GM21381 (cell line): ENCODE data around the gene ATP1A2.
"Not testable (repeated sequence)": the region's sequence is repeated elsewhere in the genome, so short reads cannot be mapped to it uniquely, and the experiment has no call there.

Source experiments
- ATAC-seq: cut with Tn5 transposase; IDR thresholded peaks from one replicate; pipeline ENCODE4 v1.9.1; 2021; ENCODE audit warnings: mild to moderate bottlenecking, moderate library complexity; ENCODE audit not compliant: unreplicated experiment

The ATP1A2 gene

GRCh38 chr1:160099716-160100375 is 15.7 kb upstream of the ATP1A2 start:
- no peak for ATAC-seq

- no peak for ATAC-seq
Observed at GRCh38 chr1:160101037-160101716, 14.4 kb upstream of the ATP1A2 start.

GRCh38 chr1:160101717-160102522 is 13.6 kb upstream of the ATP1A2 start:
- no peak for ATAC-seq

DNA sequence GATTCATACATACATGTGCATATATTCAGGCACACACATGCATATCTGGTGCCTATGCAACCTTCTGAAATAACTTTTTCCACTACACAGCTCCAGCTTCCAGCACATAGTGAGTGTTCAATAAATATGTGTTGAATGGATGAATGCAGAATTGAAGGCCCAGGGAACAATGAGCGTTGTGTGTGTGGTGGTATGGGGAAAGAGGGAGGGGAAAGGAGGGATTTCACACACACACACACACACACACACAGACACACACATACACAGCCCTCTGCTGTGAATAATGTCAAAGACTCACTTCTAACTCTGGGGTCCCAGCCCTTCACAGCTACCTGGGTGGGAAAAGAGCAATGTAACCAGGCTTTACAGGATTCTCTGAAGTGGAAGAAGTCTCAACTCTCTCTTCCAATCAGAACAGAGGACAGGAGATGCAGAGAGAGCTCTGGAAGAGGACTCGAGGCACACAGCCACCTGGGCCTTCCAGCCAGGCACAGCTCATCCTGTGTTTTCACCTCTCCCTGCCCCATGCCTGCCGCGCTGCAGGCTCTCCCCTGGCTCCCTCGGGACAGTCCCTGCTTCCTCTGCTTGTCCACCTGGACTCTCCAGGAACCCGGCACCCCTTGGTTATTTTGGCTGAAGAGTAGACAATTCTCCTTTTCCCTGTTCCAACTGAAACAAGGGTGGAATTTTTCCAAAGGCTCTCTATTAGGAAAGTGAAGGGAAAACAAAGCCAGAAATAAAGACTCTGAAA is 11.7 kb upstream of the ATP1A2 start:
- no peak for ATAC-seq

DNA sequence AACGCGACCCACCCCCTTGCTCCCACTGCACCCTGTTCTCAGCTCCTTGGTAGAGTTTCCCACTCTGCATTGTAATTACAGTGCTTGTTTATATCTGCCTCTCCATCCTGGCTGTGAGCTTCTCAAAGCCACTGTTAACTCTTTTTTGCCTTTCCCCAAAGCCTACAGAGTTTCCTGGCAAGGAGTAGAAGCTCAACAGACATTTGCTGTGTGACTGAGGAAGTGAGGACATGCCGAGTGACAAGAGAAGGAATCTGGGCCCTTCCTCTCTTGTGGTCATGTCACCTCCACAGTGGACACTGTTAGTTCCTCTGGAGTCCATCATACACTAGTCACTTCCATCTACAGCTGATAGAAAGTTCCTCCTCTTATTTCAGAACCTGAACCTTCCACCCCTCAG is 11.1 kb upstream of the ATP1A2 start:
- no peak for ATAC-seq

DNA sequence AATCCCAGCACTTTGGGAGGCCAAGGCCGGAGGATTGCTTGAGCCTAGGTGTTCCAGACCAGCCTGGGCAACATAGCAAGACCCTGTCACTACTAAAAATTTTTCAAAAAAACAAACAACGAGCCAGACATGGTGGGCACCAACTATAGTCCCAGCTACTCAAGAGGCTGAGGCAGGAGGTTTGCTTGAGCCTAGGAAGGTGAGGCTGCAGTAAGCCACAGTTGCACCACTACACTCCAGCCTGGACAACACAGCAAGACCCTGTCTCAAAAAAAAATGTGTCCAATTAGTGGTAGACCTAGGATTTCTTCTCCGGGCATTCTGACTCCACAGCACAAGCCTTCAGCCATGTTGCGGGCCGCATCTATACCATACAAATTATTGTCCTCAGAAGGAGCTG is 10.4 kb upstream of the ATP1A2 start:
- ATAC-seq: no peak

- ATAC-seq: no peak
Observed at GRCh38 chr1:160107512-160107911, 8.0 kb upstream of the ATP1A2 start.

DNA sequence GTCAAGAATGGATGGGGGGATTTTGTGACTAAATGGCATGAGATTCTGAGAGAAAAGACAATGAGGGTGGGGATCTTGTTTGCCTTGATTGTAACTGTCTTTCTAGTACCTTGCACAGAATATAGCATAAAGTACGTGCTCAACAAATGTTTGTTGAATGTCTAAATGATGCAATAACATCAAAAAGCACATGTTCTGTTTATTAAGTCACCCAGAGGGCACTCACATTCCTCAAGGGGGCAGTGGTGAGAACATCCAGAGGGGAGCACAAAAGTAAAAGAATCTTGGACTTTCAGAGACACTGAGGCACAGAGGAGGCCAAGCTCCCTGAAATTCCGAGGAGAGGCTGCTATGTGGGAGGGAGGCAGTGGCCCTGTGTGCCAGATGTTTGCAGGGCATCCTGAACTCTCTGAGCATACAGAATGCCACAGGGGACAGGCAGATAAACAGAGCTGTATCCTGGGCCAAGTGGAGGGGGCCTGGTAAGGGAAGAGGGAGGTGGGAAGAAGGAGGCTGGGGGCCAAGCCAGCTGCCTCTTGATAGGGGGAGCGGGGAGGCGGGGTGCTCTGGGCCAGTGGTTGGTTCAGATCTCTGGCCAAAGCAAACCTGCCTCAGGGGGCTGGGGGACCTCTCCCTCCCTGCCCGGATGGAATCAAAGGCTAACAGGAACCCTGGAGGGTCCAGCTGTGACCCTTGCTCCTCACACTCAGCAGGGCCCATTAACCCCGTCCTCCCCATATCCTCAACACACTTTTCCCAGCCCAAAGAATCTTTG is 6.5 kb upstream of the ATP1A2 start:
- ATAC-seq: no peak

DNA sequence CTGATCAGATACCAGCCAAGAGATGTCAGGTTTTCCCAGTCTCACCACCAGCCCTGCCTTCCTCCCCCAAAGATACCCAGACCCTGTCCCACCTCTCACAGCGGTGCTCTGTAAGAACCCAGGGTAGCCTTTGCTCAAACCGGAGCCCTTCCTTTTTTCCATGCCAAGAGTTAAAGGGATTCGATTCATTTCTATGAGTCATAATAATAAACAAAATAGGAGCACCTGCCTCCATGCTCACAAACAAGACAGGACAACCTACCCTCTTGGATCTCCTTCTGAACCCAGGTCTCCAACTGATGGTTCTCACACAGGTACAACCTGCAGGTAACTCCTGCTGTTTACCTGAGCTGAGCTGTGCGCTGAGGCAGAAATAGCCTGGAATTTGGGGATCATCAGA is 5.9 kb upstream of the ATP1A2 start:
- no peak for ATAC-seq

DNA sequence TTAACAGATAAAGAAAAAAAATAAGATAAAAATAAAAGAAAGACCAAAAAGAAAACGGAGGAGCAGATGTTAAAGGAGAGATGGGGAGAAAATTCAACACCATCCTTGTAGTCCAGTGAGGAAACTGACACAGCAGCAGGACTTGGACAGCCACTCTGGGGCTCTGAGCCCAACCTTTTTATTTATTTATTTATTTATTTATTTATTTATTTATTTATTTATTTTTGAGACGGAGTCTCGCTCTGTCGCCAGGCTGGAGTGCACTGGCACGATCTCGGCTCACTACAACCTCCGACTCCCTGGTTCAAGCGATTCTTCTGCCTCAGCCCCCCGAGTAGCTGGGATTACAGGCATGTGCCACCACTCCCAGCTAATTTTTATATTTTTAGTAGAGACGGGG is 4.1 kb upstream of the ATP1A2 start:
- ATAC-seq: not testable (repeated sequence)

DNA sequence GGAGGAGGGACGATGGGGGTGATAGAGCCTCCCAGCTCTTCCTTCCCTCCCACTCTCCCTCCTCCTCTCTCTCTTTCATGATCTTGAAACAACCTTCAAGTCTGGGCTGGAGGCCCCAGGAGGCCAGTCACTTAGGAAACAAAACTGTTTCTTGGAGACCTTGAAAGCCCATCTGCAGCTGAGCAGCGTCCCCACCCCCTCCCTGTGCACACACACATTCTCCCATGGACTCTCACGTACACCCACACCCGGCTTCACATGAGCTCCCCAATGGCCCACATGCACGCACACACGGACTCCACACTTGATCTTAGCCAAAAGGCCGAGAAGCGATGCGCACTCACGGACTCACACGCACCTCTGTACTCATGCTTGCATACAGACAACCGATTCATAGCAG is 3.2 kb upstream of the ATP1A2 start:
- no peak for ATAC-seq

- no peak for ATAC-seq
Observed at GRCh38 chr1:160113407-160113806, 2.2 kb upstream of the ATP1A2 start.

GRCh38 chr1:160114085-160114484 is 1.5 kb upstream of the ATP1A2 start:
- no peak for ATAC-seq

DNA sequence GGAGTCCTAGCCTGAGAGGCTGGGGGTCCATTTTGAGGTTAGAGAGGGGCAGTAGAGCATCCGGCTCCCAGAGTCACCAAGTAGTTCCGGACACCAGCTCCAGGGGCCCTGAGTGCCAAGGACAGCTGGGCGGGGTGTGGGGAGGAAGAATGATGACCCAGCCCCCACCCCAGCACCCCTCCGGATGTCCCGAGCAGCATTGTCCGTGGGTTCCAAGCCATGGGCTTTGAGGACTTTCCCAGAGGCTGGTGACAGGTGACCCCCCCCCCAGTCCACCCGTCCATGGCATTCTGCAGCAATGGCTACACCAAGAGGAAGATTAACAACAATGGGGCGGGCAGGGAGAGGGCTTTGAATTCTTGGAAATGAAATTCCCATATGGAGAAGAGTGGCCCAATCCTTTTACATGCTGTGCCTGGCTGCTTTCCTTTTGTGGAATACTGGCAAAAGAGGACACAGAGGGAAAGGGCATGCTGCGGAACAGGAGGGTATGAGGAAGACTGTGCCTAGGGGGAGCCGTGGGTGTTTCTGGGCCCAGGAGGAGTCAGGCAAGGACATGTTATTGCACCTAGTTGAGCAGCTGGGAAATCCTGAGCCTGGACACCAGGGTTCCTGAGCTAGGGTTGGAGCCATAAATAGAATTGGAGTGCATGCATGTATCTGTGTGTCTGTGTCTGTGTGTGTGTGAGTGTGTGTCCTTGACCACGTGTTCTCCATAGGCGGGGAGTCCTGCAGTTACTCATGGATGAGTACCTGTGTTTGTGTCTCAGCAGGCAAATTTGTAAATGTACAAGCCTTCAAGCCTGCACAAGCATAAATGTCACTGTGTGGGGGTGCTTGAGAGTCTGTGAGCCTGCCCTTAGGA is 956 bp downstream of the ATP1A2 start:
- no peak for ATAC-seq

- ATAC-seq: no peak
Observed at GRCh38 chr1:160117300-160117699, 1.7 kb downstream of the ATP1A2 start.

DNA sequence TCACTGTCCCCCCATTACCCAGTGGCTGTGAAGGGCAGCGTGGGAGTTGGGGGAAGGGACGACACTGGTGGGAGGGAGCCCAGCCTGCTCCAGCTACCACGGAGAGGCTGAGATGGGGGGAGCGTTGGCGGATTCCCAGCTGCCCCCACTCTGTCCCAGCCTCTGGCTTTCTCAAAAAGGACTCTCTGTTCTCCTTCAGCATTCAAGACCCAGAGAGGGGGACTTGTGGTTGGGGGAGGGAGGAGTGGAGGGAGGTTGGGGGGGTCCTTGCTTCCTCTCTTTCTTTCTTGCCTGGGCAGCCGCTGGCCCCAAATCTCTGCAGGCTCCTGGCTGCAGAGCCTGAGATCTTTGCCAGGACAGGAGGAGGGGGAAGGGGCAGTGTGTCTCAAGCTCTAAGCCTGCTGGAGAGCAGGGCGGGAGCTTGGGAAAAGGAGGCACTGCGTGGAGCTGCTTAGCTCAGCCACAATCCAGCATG is 2.2 kb downstream of the ATP1A2 start:
- ATAC-seq: no peak

- no peak for ATAC-seq
Observed at GRCh38 chr1:160118928-160119327, 3.4 kb downstream of the ATP1A2 start.

DNA sequence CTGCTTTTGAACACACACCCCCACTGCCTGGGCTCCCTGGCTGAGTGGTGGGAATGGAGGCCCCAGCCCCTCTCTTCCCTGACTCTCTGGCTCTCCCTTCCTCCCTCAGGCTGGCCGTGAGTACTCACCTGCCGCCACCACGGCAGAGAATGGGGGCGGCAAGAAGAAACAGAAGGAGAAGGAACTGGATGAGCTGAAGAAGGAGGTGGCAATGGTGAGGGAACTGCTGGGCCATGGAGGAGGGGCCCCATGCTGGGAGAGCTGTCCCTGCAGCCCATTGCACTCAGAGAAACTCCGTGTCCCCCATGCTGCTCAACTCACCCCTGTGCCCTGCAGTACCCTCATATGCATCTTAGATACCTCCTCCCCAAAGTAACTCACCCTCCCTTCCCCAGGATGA is 5.2 kb downstream of the ATP1A2 start:
- no peak for ATAC-seq

- ATAC-seq: no peak
Observed at GRCh38 chr1:160121388-160121787, 5.8 kb downstream of the ATP1A2 start.
